Panc1 (cell line): ENCODE results near the gene GLIS1.

Experiments
- POLR2AphosphoS5 ChIP-seq: IDR thresholded peaks from 2 replicates; pipeline ENCODE4 v1.6.1; 2012; ENCODE audit warnings: mild to moderate bottlenecking, low read depth, low read length, moderate library complexity
- TF ChIP-seq, protein P1 (sequence below): fragments of 450-650 bp; IDR thresholded peaks from 2 replicates; pipeline ENCODE4 v1.5.1; 2017; ENCODE audit warnings: mild to moderate bottlenecking

DNA sequence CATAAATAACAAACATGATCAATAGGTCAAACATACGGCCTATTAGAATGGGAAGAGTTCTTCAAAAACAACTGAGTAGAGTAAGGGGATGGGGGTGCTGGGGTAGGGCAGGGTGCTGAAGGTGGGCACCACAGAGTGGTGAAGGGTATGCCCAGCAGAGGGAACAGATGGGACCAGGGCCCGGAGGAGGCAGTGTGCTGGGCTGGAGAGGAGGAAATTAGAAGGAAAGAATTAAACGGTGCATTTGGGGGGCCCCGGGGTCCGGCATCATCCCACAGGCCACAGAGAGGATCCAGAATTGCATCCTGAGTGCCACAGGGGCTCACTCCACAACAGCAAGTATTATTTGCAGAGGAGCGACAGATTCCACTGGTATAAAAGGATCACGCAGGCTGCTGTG lies 94.5 kb downstream of the GLIS1 start:
- TF ChIP-seq, protein P1, sequence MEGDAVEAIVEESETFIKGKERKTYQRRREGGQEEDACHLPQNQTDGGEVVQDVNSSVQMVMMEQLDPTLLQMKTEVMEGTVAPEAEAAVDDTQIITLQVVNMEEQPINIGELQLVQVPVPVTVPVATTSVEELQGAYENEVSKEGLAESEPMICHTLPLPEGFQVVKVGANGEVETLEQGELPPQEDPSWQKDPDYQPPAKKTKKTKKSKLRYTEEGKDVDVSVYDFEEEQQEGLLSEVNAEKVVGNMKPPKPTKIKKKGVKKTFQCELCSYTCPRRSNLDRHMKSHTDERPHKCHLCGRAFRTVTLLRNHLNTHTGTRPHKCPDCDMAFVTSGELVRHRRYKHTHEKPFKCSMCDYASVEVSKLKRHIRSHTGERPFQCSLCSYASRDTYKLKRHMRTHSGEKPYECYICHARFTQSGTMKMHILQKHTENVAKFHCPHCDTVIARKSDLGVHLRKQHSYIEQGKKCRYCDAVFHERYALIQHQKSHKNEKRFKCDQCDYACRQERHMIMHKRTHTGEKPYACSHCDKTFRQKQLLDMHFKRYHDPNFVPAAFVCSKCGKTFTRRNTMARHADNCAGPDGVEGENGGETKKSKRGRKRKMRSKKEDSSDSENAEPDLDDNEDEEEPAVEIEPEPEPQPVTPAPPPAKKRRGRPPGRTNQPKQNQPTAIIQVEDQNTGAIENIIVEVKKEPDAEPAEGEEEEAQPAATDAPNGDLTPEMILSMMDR, result no peak
- no peak for TF ChIP-seq POLR2AphosphoS5
